ENCODE data around the gene L2HGDH.

DNA sequence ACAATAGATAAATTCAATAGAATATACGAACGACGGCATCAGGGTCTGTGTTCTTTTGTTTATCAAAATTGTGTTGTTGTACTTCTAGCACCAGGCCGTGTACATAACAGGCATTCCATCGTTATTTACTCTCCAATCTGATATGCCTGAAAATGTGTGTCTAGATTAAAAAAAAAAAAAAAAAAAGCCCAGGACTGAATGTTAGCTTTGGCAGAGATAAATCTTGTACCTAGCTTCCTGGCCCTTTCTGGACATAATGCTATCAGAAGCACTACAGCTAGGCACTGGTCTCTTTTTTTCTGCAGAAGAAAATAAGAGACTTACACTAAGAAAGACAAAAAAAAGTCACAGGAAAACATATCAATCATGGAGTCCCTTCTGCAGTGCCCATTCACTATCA is 47.6 kb upstream of the L2HGDH start:
- TF ChIP-seq RFX5 (IDR thresholded peaks at IDR 0.05; ENCODE audit: low read depth, low read length) (no peak), MXI1 (IDR thresholded peaks at IDR 0.05; ENCODE audit: borderline replicate concordance, low read depth, low read length) (no peak), CTCF (conservative IDR thresholded peaks at IDR 0.05; ENCODE audit: low read depth, low read length) (no peak), BHLHE40 (IDR thresholded peaks at IDR 0.05; ENCODE audit: low read depth, low read length) (no peak)

Measured in IMR-90 (cell line).